SH-SY5Y (cell line): Measurements from ENCODE around the gene AEBP2.

Experiments used
- GATA2 ChIP-seq: IDR thresholded peaks from 2 replicates; pipeline ENCODE4 v1.6.1; 2011; ENCODE audit warnings: mild to moderate bottlenecking, low read depth, low read length
- GATA3 ChIP-seq: IDR thresholded peaks from 2 replicates; pipeline ENCODE4 v1.6.1; 2011; ENCODE audit warnings: low read depth, mild to moderate bottlenecking, low read length, moderate library complexity

DNA sequence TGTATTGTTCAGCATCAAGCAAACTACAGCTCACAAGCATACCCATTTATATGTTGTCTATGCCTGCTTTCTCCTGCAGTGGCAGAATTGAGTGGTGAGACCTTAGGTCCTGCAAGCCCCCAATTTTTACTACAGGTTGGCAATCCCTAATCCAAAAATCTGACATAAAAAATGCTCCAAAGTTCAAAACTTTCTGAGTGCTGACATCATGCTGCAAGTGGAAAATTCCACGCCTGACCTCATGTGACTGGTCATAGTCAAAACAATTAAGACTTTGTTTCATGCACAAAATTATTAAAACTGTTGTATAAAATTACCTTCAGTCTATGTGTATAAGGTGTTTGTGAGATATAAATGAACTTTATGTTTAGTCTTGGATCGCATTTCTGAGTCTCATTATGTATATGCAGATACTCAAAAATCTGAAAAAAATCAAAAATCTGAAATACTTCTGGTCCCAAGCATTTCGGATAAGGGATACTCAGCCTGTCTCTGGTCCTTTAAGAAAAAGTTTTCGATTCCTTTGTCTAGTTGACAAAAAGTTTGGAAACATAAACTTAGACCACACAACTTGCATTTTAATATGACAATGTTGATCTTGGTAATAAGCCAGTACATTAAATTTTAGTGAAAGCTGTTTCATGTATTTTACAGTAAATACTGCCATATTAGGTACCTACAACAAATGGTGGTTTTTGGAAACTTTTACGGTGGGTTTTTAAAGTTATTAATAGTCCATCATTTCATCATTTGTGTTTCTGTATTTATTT, 81.5 kb downstream of the AEBP2 start:
- TF ChIP-seq GATA2 (no peak), GATA3 (no peak)
